H9 (cell line): ENCODE measurements around the gene DFFB. TPM values are rescaled to one million over a fixed set of nuclear protein-coding genes. Genes with fewer than 3 reads are reported as not detected.

Experiments used
- DNase-seq: peaks from one replicate; pipeline ENCODE4 v3.0.0-alpha.2; 2017
- H2AFZ ChIP-seq: one replicate; pipeline ENCODE4 v1.6.1; 2013; ENCODE audit warnings: mild to moderate bottlenecking, low read length, control low read depth, moderate library complexity
- H2AK5ac ChIP-seq: 2 replicates; pipeline ENCODE4 v1.6.1; 2013; ENCODE audit warnings: low read length, control low read depth, mixed read lengths; ENCODE audit not compliant: insufficient read length
- H2BK120ac ChIP-seq: one replicate; pipeline ENCODE4 v1.6.1; 2013; ENCODE audit warnings: low read depth, mild to moderate bottlenecking, low read length, control low read depth, inconsistent platforms; ENCODE audit not compliant: poor library complexity, severe bottlenecking
- H2BK12ac ChIP-seq: 2 replicates; pipeline ENCODE4 v1.6.1; 2013; ENCODE audit warnings: low read length, control low read depth, mixed read lengths, low read depth; ENCODE audit not compliant: insufficient read length
- H2BK15ac ChIP-seq: 2 replicates; pipeline ENCODE4 v1.6.1; 2013; ENCODE audit warnings: low read depth, low read length, control low read depth
- H2BK20ac ChIP-seq: one replicate; pipeline ENCODE4 v1.6.1; 2013; ENCODE audit warnings: low read depth, mild to moderate bottlenecking, low read length, control low read depth, inconsistent platforms; ENCODE audit not compliant: poor library complexity, severe bottlenecking
- H2BK5ac ChIP-seq: 2 replicates; pipeline ENCODE4 v1.6.1; 2013; ENCODE audit warnings: low read length, control low read depth, mixed read lengths; ENCODE audit not compliant: insufficient read length
- H3K14ac ChIP-seq: 2 replicates; pipeline ENCODE4 v1.6.1; 2013; ENCODE audit warnings: low read length, control low read depth; ENCODE audit not compliant: insufficient read depth
- H3K18ac ChIP-seq: 2 replicates; pipeline ENCODE4 v1.6.1; 2013; ENCODE audit warnings: low read depth, mild to moderate bottlenecking, mixed read lengths, low read length, control low read depth; ENCODE audit not compliant: insufficient read length
- H3K23ac ChIP-seq: 2 replicates; pipeline ENCODE4 v1.6.1; 2013; ENCODE audit warnings: low read length, control low read depth, mixed read lengths, low read depth; ENCODE audit not compliant: insufficient read length
- H3K23me2 ChIP-seq: 2 replicates; pipeline ENCODE4 v1.6.1; 2013; ENCODE audit warnings: low read depth, mild to moderate bottlenecking, mixed read lengths, low read length, control low read depth; ENCODE audit not compliant: insufficient read length, poor library complexity, severe bottlenecking
- H3K27ac ChIP-seq: 2 replicates; pipeline ENCODE4 v1.5.1; 2013; ENCODE audit warnings: low read length, control low read depth, mixed read lengths, low read depth; ENCODE audit not compliant: insufficient read length
- H3K27me3 ChIP-seq: 2 replicates; pipeline ENCODE4 v1.6.1; 2013; ENCODE audit warnings: low read length, control low read depth, inconsistent platforms; ENCODE audit not compliant: insufficient read depth
- H3K4ac ChIP-seq: 2 replicates; pipeline ENCODE4 v1.6.1; 2013; ENCODE audit warnings: low read depth, mild to moderate bottlenecking, control low read depth, inconsistent platforms, low read length, moderate library complexity
- H3K4me1 ChIP-seq: 2 replicates; pipeline ENCODE4 v1.6.1; 2013; ENCODE audit warnings: low read length, control low read depth, inconsistent platforms; ENCODE audit not compliant: insufficient read depth
- H3K4me2 ChIP-seq: 2 replicates; pipeline ENCODE4 v1.6.1; 2013; ENCODE audit warnings: low read length, control low read depth, mixed read lengths; ENCODE audit not compliant: insufficient read length, insufficient read depth
- H3K56ac ChIP-seq: 2 replicates; pipeline ENCODE4 v1.6.1; 2013; ENCODE audit warnings: low read depth, mild to moderate bottlenecking, mixed read lengths, low read length, control low read depth; ENCODE audit not compliant: insufficient read length
- H3K79me1 ChIP-seq: 2 replicates; pipeline ENCODE4 v1.6.1; 2013; ENCODE audit warnings: low read depth, mild to moderate bottlenecking, moderate library complexity, low read length, control low read depth, inconsistent platforms; ENCODE audit not compliant: insufficient read depth, poor library complexity, severe bottlenecking
- H3K79me2 ChIP-seq: 2 replicates; pipeline ENCODE4 v1.6.1; 2013; ENCODE audit warnings: low read length, control low read depth, inconsistent platforms; ENCODE audit not compliant: insufficient read depth
- H3K9ac ChIP-seq: 2 replicates; pipeline ENCODE4 v1.6.1; 2013; ENCODE audit warnings: low read length, control low read depth, mixed read lengths; ENCODE audit not compliant: insufficient read length; ENCODE audit errors: extremely low read depth
- H3K9me3 ChIP-seq: one replicate; pipeline ENCODE4 v1.6.1; 2013; ENCODE audit warnings: low read depth, low read length, inconsistent platforms; ENCODE audit not compliant: control insufficient read depth
- H3T11ph ChIP-seq: one replicate; pipeline ENCODE4 v1.6.1; 2013; ENCODE audit warnings: mild to moderate bottlenecking, low read length, control low read depth, inconsistent platforms
- H4K20me1 ChIP-seq: one replicate; pipeline ENCODE4 v1.6.1; 2013; ENCODE audit not compliant: control insufficient read depth, insufficient read length, insufficient read depth
- H4K5ac ChIP-seq: 2 replicates; pipeline ENCODE4 v1.6.1; 2013; ENCODE audit warnings: low read depth, mild to moderate bottlenecking, mixed read lengths, low read length, control low read depth; ENCODE audit not compliant: insufficient read length
- H4K8ac ChIP-seq: replicated peaks from 2 replicates; pipeline ENCODE4 v1.6.1; 2013; ENCODE audit warnings: low read length, control low read depth, mixed read lengths, low read depth; ENCODE audit not compliant: insufficient read length
- H4K91ac ChIP-seq: 2 replicates; pipeline ENCODE4 v1.6.1; 2013; ENCODE audit warnings: low read depth, mild to moderate bottlenecking, moderate library complexity, mixed read lengths, low read length, control low read depth; ENCODE audit not compliant: insufficient read length
- H3K27ac Mint-ChIP-seq, 3 experiments: 2 replicates in 2 of 3; 3 replicates in 1 of 3; pipeline ENCODE4 v1.8.0; 2020 to 2021; ENCODE audit warnings: mixed read lengths in 3 of 3, mild to moderate bottlenecking in 1 of 3, moderate library complexity in 1 of 3
- H3K27me3 Mint-ChIP-seq: 2 replicates; pipeline ENCODE4 v1.8.0; 2021; ENCODE audit warnings: low read depth, mild to moderate bottlenecking, moderate library complexity, mixed read lengths
- H3K36me3 Mint-ChIP-seq, 3 experiments: 2 replicates in 2 of 3; 3 replicates in 1 of 3; pipeline ENCODE4 v1.8.0; 2020 to 2021; ENCODE audit warnings: low read depth in 3 of 3, mixed read lengths in 3 of 3; ENCODE audit not compliant: insufficient read depth in 1 of 3
- H3K4me1 Mint-ChIP-seq, 2 experiments: 2 replicates each; pipeline ENCODE4 v1.8.0; 2020; ENCODE audit warnings: mixed read lengths in 2 of 2
- H3K4me3 Mint-ChIP-seq, 2 experiments: 2 replicates in 1 of 2; 3 replicates in 1 of 2; pipeline ENCODE4 v1.8.0; 2020 to 2021; ENCODE audit warnings: mild to moderate bottlenecking in 2 of 2, mixed read lengths in 2 of 2, moderate library complexity in 1 of 2
- H3K9me3 Mint-ChIP-seq, 2 experiments: 2 replicates in 1 of 2; 3 replicates in 1 of 2; pipeline ENCODE4 v1.8.0; 2020; ENCODE audit warnings: mild to moderate bottlenecking in 2 of 2, mixed read lengths in 2 of 2, moderate library complexity in 1 of 2
- WGBS: extraction: QIAGEN DNeasy Blood & Tissue Kit; methylation state at CpG from one replicate; pipeline ENCODE4 v1.1.7; 2013; ENCODE audit warnings: missing lambda C conversion rate, low lambda C conversion rate, mixed read lengths; ENCODE audit not compliant: insufficient read length; ENCODE audit errors: extremely low coverage; 5-methylcytosine and 5-hydroxymethylcytosine counted together
- total RNA-seq: library from RNA; stranded (reverse); gene quantifications from 2 replicates; pipeline ENCODE4 v1.2.1, GENCODE V29; 2021
- TF ChIP-seq, protein P1 (sequence below): fragments of 200-600 bp; sonication (generic); conservative IDR thresholded peaks from 3 replicates; pipeline ENCODE4 v1.8.0; 2021; ENCODE audit warnings: antibody characterized with exemption, mild to moderate bottlenecking

The DFFB gene
- total RNA-seq, 1 experiment from 2014 or later = 9.7 TPM

DNA sequence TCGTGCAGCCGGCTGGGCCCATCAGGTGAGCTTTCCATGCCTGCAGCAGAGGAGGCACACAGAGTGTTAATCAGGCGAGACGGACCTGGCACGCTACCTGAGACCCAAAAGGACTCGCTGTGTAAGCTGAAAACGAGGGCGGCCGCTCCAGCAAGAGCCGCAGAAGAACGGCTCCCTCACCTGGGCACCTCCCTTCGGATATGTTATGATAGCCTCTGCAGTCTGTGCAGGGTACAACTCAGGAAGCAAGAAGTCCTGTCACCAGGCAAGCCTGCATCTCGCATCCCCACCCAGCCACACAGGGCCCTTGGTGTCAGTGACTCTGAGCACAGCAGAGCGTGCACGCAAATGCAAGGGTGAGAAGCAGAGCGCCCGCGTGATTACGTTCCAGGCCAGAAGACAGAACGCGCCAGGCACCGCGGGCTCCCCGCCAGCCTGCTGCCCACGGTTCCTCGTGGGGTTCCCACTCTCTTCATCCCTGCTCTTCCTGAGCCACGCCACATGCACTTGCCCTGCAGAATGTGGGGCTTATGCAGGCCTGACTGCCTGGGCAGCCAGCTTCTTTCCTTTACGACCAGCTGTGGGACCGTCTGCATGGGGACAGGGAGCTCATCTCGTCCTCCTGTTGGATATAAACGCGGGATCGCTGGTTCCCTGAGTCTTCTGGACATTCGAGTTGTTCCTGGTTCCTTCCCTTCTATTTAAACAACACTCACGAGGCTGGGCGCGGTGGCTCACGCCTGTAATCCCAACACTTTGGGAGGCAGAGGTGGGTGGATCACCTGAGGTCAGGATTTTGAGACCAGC lies 40.7 kb upstream of the DFFB start:
- no peak overlapping the region for H4K91ac ChIP-seq
- no peaks in the 10 kb centered on the region for H3K27me3 ChIP-seq
- no peak overlapping the region for H3K4ac ChIP-seq
- H2BK15ac ChIP-seq = no peak overlapping the region
- H2AFZ ChIP-seq = no peak overlapping the region
- no peaks in the 10 kb centered on the region for H3K4me1 ChIP-seq
- no CpG with 5 or more reads among the region's 38 CpGs for WGBS
- no peaks in the 10 kb centered on the region for H3K9me3 ChIP-seq
- Mint-ChIP-seq H3K4me1 (peaks cover 2 to 3% of the 10 kb centered on the region in 2 experiments), H3K36me3 (peaks cover 2 to 12% (median 5%) of the 10 kb centered on the region in 3 experiments; a peak in 5 of 7 replicates), H3K27ac (no peak overlapping the region), H3K9me3 (no peaks in the 10 kb centered on the region), H3K4me3 (no peak overlapping the region), H3K27me3 (peaks cover under 1% of the 10 kb centered on the region; the same call in 1 of the 2 replicates)
- no peak overlapping the region for H3K18ac ChIP-seq
- no peaks in the 10 kb centered on the region for H4K20me1 ChIP-seq
- H2AK5ac ChIP-seq = no peak overlapping the region
- H3K79me1 ChIP-seq = no peaks in the 10 kb centered on the region
- H3K14ac ChIP-seq = no peak overlapping the region
- no peak overlapping the region for H3T11ph ChIP-seq
- no peak overlapping the region for H4K8ac ChIP-seq
- no peak overlapping the region for H3K9ac ChIP-seq
- H2BK12ac ChIP-seq = no peak overlapping the region
- no peak overlapping the region for H2BK20ac ChIP-seq
- no peak overlapping the region for H3K56ac ChIP-seq
- H3K23me2 ChIP-seq = no peaks in the 10 kb centered on the region
- no peaks in the 10 kb centered on the region for H3K79me2 ChIP-seq
- H4K5ac ChIP-seq = no peak overlapping the region
- no peak overlapping the region for H3K23ac ChIP-seq
- H3K4me2 ChIP-seq = no peak overlapping the region
- no peak for DNase-seq
- H3K27ac ChIP-seq = no peak overlapping the region
- TF ChIP-seq, protein P1, sequence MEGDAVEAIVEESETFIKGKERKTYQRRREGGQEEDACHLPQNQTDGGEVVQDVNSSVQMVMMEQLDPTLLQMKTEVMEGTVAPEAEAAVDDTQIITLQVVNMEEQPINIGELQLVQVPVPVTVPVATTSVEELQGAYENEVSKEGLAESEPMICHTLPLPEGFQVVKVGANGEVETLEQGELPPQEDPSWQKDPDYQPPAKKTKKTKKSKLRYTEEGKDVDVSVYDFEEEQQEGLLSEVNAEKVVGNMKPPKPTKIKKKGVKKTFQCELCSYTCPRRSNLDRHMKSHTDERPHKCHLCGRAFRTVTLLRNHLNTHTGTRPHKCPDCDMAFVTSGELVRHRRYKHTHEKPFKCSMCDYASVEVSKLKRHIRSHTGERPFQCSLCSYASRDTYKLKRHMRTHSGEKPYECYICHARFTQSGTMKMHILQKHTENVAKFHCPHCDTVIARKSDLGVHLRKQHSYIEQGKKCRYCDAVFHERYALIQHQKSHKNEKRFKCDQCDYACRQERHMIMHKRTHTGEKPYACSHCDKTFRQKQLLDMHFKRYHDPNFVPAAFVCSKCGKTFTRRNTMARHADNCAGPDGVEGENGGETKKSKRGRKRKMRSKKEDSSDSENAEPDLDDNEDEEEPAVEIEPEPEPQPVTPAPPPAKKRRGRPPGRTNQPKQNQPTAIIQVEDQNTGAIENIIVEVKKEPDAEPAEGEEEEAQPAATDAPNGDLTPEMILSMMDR = no peak
- no peak overlapping the region for H2BK120ac ChIP-seq
- H2BK5ac ChIP-seq = no peak overlapping the region
